ENCODE results near the gene GALNT13.

GRCh38 chr2:154203206-154203605, 331.5 kb downstream of the GALNT13 start:
- TF ChIP-seq EZH2 (IDR thresholded peaks at IDR 0.05; ENCODE audit: insufficient read depth, low read length) (no peak), CTCF (IDR thresholded peaks at IDR 0.05; ENCODE audit: insufficient read depth, low read depth, low read length) (no peak)
